Heart left ventricle (tissue), 13 donors: Measurements from ENCODE around the gene SLC6A2.

ENCODE experiments used
- POLR2A ChIP-seq, 2 donors: fragments of 450-650 bp; IDR thresholded peaks; one replicate each; pipeline ENCODE4 v1.6.1; 2017; ENCODE audit warnings: antibody characterized with exemption in 2 of 2, mild to moderate bottlenecking in 2 of 2, moderate library complexity in 2 of 2
- TF ChIP-seq, protein P1 (sequence below), 12 donors: fragments of 200-600 bp; sonication (generic) in 4 of 12; IDR thresholded peaks; one replicate each; pipeline versions ENCODE4 v1.5.0 to v1.8.0; 2018 to 2022; ENCODE audit warnings: antibody characterized with exemption in 12 of 12, mild to moderate bottlenecking in 5 of 12
- donor health status: ischemic (EF 13 %, LVEDD 7.1; RV severe dilation, severe dysfunction).
- donor health status: DM: no; HTN: yes; CAD: no.
- donor health status: DM: no; HTN: no; CAD: no.
- donor health status: ischemic (EF 25% LVEDD 6.9; RV normal size, moderate dysfunction).
- donor health status: ischemic (EF 25% LVEDD 5.7; RV mildly dilated, moderate dysfunction).
- donor health status: ischemic (EF 35%, LVEDD 5.7; RV mildly dilated, moderate dysfunction).
- donor health status: nonischemic (EF 11% LVEDD 7.7; RV severe dilation, severe dysfunction).
- donor health status: DM: yes; HTN: yes; CAD: no.
- donor health status: PGD.
- donor health status: ischemic (EF 29% LVEDD 5.4; RV normal size, mild dysfunction).
- donor health status: nonischemic (EF 23%, LVEDD 6.1; RV moderate dilation, normal function).

DNA sequence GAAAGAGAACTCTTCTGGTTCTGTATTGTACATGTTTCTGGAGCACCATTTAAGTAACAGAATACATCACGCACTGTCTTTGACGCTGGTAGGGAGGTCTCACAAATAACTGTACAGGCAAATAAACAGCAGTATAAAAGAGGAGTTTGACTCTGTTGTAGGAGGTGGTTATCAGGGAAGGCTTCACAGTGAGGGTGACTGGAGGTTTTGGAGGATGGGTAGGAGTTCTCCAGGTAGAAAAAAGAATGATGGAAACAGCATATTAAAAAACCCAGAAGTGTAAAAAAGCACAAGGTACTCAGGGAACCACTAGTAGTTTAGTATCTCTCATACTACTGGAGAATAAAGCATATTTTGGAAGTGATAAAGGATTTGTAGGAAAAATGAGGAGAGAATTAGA, 2.7 kb upstream of the SLC6A2 start:
- TF ChIP-seq, protein P1, sequence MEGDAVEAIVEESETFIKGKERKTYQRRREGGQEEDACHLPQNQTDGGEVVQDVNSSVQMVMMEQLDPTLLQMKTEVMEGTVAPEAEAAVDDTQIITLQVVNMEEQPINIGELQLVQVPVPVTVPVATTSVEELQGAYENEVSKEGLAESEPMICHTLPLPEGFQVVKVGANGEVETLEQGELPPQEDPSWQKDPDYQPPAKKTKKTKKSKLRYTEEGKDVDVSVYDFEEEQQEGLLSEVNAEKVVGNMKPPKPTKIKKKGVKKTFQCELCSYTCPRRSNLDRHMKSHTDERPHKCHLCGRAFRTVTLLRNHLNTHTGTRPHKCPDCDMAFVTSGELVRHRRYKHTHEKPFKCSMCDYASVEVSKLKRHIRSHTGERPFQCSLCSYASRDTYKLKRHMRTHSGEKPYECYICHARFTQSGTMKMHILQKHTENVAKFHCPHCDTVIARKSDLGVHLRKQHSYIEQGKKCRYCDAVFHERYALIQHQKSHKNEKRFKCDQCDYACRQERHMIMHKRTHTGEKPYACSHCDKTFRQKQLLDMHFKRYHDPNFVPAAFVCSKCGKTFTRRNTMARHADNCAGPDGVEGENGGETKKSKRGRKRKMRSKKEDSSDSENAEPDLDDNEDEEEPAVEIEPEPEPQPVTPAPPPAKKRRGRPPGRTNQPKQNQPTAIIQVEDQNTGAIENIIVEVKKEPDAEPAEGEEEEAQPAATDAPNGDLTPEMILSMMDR (IDR thresholded peaks at IDR 0.05): no peak
- TF ChIP-seq POLR2A (IDR thresholded peaks at IDR 0.05): no peak
